ENCODE results near the gene CLCF1.
A peak's percentile ranks its signal among the peaks of the same experiment; 100 is the strongest.
"Not testable (repeated sequence)": the region's sequence is repeated elsewhere in the genome, so short reads cannot be mapped to it uniquely, and the experiment has no call there.

CLCF1 gene

DNA sequence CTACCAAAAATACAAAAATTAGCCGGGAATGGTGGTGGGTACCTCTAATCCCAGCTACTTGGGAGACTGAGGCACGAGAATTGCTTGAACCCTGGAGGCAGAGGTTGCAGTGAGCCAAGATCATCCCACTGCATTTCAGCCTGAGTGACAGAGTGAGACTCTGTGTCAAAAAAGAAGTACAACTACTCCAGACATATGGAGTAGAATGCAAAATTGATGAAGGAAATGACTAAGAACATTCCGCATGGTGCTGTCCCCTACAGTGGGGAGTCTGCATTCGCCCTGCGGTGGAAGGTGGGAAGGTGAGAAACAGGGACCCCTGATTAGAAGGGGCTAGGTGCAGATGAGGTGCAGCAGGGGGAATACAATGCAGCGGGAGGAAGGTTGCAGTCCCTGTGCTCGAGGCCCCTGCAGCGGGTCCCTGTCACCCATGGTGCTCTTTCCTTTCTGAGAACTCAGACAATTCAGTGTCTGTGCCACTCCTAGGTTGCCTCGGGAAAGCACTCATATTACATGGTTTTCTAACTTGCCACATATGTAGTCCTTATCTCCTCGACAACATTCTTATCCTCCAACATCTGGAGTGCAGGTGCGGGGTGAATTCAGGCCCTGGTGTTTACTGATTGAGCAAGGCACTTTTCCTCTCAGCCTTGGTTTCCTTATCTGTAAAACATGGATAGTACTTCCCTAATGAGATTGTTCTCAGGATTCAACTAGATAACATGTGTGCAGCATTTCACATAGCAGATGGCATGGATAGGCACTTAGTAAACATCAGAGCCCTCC is 25.2 kb downstream of the CLCF1 start:
- no peak for DNase-seq (ENCODE audit: low read depth)
- no peak overlapping the region for H3K4me3 ChIP-seq (ENCODE audit: low read depth, low read length)

DNA sequence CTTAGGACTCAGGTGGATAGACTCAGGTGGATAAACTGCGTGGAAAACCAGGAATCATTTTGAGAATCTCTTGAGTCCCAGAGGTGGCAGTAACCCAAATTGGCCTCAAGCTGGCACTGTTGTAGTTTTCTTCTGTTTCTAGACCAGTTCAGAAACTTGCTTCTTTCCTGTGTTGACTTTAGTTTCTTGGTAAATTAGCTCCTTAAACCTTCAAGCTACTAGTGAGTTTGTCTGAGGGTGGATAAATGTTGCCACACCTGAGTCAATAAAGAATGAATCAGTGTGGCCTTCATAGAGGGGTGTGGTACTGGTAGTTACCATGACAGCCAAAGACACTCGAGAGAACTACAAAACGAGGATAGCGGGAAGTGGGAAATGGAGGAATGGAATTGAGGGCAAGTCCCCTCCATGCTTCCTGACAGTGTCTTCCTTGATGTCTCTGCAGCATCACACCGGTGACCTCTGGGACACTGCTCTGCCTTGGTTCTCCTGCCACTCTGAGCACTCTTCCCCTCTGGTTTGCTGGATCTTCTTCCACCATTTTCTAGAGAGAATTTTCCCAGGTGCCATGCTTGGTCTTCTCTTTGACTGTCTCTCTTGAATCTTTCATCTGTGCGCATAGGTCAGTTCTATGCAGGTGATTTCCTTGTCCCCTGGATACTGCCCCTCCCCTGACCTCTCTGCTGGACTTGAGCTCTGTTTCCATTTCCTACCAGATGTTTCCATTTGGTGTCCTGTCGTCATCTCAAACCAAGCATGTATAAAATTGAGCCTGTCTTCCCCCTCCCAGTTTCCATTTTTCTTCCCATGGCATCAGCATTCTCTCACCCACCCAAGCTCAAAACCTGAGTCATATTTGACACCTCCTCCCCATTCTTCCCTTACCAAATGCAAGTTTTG is 27.2 kb downstream of the CLCF1 start:
- no peak overlapping the region for H3K4me3 ChIP-seq (ENCODE audit: low read depth, low read length)
- DNase-seq (ENCODE audit: low read depth): no peak

DNA sequence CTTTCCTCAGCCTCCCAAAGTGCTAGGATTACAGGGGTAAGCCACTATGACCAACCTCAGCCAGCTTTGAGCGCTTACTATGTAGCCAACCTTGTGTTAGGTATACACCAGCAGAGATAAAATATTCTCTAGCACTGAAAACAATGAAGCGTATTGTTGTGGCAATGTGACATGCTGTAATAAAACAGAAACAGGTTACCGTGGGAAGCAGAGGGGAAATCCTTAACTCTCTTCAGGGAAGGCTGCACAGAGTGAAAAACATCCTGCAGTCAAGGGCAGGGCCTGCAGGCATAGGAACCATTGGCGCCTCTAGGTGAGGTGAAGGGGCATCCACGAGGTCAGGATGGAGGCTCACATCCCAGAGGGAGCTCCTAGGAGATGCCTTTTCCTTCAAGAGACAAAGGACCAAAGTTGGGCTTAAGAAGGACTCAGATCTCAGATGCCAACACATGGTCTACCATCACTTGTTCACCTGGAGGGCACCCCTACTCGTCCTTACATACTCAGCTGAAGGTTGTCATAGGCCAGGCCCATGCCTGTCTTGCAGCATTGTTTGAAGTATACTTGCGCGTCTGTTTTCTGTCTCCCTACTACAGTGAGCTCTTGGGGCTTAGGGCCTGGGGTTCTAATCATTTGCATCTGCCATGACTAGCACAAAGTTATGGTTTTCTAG is 28.0 kb downstream of the CLCF1 start:
- no peak overlapping the region for H3K4me3 ChIP-seq (ENCODE audit: low read depth, low read length)
- DNase-seq (ENCODE audit: low read depth): no peak

- no peak for DNase-seq (ENCODE audit: low read depth)
- no peak overlapping the region for H3K4me3 ChIP-seq (ENCODE audit: low read depth, low read length)
Measured at GRCh38 chr11:67344264-67344663, 29.1 kb downstream of the CLCF1 start.

GRCh38 chr11:67337257-67337656 is 36.1 kb downstream of the CLCF1 start:
- H3K4me3 ChIP-seq (ENCODE audit: low read depth, low read length): no peak overlapping the region
- DNase-seq (ENCODE audit: low read depth): no peak

- no peak for DNase-seq (ENCODE audit: low read depth)
Measured at GRCh38 chr11:67332081-67332691, 41.2 kb downstream of the CLCF1 start.

GRCh38 chr11:67323526-67323925 is 49.9 kb downstream of the CLCF1 start:
- no peak overlapping the region for H3K4me3 ChIP-seq (ENCODE audit: low read depth, low read length)
- DNase-seq (ENCODE audit: low read depth): no peak

More at GRCh38 chr11:67332081-67332691, 41.2 kb downstream of the CLCF1 start:
- no peak overlapping the region for H3K4me3 ChIP-seq (ENCODE audit: low read depth, low read length)

GRCh38 chr11:67322049-67322448 is 51.3 kb downstream of the CLCF1 start:
- DNase-seq (ENCODE audit: low read depth): no peak
- no peak overlapping the region for H3K4me3 ChIP-seq (ENCODE audit: low read depth, low read length)

GRCh38 chr11:67321313-67321871 is 52.0 kb downstream of the CLCF1 start:
- no peak for DNase-seq (ENCODE audit: low read depth)
- no peak overlapping the region for H3K4me3 ChIP-seq (ENCODE audit: low read depth, low read length)

- no peak overlapping the region for H3K4me3 ChIP-seq (ENCODE audit: low read depth, low read length)
- DNase-seq (ENCODE audit: low read depth): no peak
Measured at GRCh38 chr11:67320691-67321090, 52.7 kb downstream of the CLCF1 start.

DNA sequence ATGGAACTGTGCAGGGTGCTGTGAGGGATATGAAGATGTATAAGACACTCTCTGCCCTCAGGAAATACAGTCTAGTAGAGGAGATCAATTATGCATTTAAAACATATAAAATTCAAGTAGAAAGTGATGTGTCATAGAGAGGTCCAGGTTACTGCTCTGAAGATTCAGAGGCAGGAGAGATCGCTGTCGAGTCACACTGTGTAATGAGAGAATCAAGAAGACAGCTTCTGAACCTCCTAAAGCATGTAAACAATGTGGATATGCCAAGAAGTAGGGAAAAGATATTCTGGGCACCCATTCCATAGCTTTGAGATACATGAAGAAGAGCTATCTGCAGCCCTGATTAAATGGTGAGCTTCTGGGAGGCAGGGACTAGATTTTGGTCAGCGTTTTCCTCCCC is 53.4 kb downstream of the CLCF1 start:
- H3K4me3 ChIP-seq (ENCODE audit: low read depth, low read length): no peak overlapping the region
- no peak for DNase-seq (ENCODE audit: low read depth)

- DNase-seq (ENCODE audit: low read depth); H3K4me3 ChIP-seq (ENCODE audit: low read depth, low read length): not testable (repeated sequence)
Measured at GRCh38 chr11:67318876-67319275, 54.5 kb downstream of the CLCF1 start.

DNA sequence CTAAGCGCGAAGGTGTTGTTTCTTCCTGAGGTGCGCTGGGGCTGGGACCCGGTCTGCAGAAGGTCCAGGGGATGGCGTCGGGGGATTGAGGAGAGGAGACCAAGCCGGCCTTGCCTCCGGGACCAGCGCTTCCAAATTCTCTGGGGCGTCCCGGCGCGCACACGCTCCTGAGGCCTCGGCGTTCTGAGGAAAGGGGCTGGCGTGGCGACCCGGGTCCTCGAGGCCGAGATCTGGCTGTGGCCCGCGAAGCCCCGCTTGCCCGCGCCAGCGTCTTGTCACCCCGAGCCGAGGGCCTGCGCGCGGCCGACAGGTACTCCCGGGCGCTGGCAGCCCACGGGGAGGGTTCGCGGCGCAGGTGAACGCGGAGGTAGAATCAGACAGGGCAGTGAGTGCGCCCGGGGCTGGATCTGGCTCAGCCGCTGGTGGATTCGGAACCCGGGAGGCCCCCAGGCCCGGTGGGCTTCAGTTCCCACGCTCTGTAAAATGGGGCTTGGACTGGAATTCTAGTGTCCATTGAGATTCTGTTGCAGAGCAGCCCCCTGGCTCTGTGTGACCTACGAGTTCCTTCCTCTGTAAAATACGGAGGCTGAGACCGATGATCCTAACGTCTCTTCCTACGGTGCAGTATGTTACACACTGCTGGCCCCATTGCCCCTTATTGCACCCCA is 55.4 kb downstream of the CLCF1 start:
- peak overlapping the region; percentile 84 for H3K4me3 ChIP-seq (ENCODE audit: low read depth, low read length)
- DNase-seq (ENCODE audit: low read depth): no peak

DNA sequence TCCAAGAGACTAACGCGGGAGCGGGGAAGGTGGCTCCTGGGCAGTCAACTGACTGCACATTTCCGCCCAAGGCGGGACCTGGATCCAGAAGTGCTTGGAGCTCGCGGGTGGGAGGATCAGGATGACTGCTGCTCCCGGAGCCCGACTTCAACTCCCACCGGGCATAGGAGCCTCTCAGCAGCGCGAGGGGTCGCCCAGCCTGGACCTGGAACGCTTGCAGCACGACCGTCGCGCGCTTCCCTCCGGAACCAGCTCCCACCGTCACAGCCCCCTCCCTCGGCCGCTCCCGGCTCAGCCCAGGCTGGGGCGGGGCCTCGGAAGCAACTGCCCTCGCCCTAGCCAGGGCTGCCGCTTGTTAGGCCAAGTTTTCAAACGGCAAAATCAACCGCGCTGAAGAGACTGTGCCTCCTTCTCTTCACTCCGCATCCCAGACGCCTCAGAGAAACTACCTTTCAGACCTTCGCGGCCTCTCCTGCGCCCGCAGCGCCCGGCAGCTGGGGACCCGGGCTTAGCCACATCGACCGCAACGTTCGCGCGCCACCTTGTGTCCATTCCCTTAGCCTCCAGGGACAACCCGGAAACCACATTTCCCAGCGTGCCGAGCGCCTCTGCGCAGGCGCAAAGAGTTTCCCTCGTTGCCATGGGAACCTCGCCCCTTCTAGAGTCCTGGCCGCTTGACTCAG is 56.1 kb downstream of the CLCF1 start:
- H3K4me3 ChIP-seq (ENCODE audit: low read depth, low read length): peak overlapping the region; percentile 84
- DNase-seq (ENCODE audit: low read depth): peak; percentile 59

DNA sequence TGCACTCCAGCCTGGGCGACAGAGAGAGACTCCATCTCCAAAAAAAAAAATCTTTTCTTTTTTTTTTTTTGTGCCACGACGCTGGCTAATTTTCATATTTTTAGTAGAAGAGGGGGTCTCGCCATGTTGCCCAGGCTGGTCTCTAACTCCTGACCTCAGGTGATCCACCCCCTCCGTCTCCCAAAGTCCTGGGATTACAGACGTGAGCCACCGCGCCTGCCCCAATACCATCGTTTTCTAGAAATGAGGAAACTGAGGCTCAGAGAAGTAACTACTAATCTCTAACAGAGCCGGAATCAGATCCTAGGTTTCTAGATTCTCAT is 56.6 kb downstream of the CLCF1 start:
- peak overlapping the region; percentile 84 for H3K4me3 ChIP-seq (ENCODE audit: low read depth, low read length)
- DNase-seq (ENCODE audit: low read depth): no peak

DNA sequence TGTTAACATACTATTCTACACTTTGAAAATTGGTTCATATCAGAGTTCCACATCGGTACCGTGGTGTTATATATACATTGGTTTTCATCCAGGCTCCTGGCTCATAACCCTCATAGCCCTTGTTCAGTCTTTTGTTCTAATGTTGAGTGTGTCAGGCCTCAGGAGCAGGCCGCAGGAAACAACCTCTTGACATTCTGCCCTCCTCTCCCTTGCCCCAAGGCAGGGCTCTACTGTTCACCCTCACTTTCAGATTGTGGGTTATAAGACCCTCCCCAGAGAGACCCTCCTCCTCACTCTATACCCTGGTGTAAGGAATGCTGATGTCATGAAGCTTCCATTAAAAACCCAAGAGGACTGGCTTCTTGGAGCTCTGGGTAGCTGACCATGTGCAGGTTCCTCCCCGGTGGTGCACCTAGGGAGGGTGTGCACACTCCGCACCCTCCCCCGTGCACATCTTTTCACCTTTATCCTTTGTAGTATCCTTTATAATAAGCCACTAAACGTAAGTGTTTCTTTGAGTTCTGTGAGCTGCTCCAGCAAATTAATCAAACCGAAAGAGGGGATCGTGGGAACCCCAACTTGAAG is 58.0 kb downstream of the CLCF1 start:
- no peak overlapping the region for H3K4me3 ChIP-seq (ENCODE audit: low read depth, low read length)
- no peak for DNase-seq (ENCODE audit: low read depth)

GRCh38 chr11:67314218-67314617 is 59.2 kb downstream of the CLCF1 start:
- DNase-seq (ENCODE audit: low read depth): no peak

More at GRCh38 chr11:67314218-67314617, 59.2 kb downstream of the CLCF1 start:
- H3K4me3 ChIP-seq (ENCODE audit: low read depth, low read length): no peak overlapping the region
